ENCODE results near the gene RAP1GAP2. TPM values are rescaled to one million over a fixed set of nuclear protein-coding genes. Genes with fewer than 3 reads are reported as not detected.

Gene RAP1GAP2
- total RNA-seq, 1 donor from 2014 or later, result 10.6 TPM

GRCh38 chr17:2892305-2892971 is 96.2 kb downstream of the RAP1GAP2 start:
- peaks cover 2% of the 10 kb centered on the region for H3K27me3 Mint-ChIP-seq (ENCODE audit: unreplicated experiment)
- no peaks in the 10 kb centered on the region for H3K9me3 Mint-ChIP-seq (ENCODE audit: unreplicated experiment)
- peaks cover 5% of the 10 kb centered on the region for H3K36me3 Mint-ChIP-seq (ENCODE audit: low read depth, unreplicated experiment)
- no peaks in the 10 kb centered on the region for H3K4me1 Mint-ChIP-seq (ENCODE audit: unreplicated experiment)
- H3K27ac Mint-ChIP-seq (ENCODE audit: unreplicated experiment), result no peak overlapping the region
- H3K4me3 Mint-ChIP-seq (ENCODE audit: unreplicated experiment), result no peak overlapping the region
- no peak for TF ChIP-seq CTCF (IDR thresholded peaks at IDR 0.05; ENCODE audit: unreplicated experiment)
- DNase-seq (ENCODE audit: low spot score), result no peak

- DNase-seq (ENCODE audit: low spot score), result no peak
- H3K4me1 Mint-ChIP-seq (ENCODE audit: unreplicated experiment), result no peaks in the 10 kb centered on the region
- H3K9me3 Mint-ChIP-seq (ENCODE audit: unreplicated experiment), result no peaks in the 10 kb centered on the region
- peaks cover 3% of the 10 kb centered on the region for H3K27me3 Mint-ChIP-seq (ENCODE audit: unreplicated experiment)
- H3K36me3 Mint-ChIP-seq (ENCODE audit: low read depth, unreplicated experiment), result peaks cover 5% of the 10 kb centered on the region
- no peak overlapping the region for H3K27ac Mint-ChIP-seq (ENCODE audit: unreplicated experiment)
- no peak for TF ChIP-seq CTCF (IDR thresholded peaks at IDR 0.05; ENCODE audit: unreplicated experiment)
- H3K4me3 Mint-ChIP-seq (ENCODE audit: unreplicated experiment), result no peak overlapping the region
These were observed 97.2 kb downstream of the RAP1GAP2 start for GRCh38 chr17:2893422-2893914.

- H3K4me1 Mint-ChIP-seq (ENCODE audit: unreplicated experiment), result no peaks in the 10 kb centered on the region
- peaks cover 4% of the 10 kb centered on the region for H3K27me3 Mint-ChIP-seq (ENCODE audit: unreplicated experiment)
- H3K9me3 Mint-ChIP-seq (ENCODE audit: unreplicated experiment), result no peaks in the 10 kb centered on the region
- TF ChIP-seq CTCF (IDR thresholded peaks at IDR 0.05; ENCODE audit: unreplicated experiment), result no peak
- no peak for DNase-seq (ENCODE audit: low spot score)
- no peak overlapping the region for H3K4me3 Mint-ChIP-seq (ENCODE audit: unreplicated experiment)
- H3K36me3 Mint-ChIP-seq (ENCODE audit: low read depth, unreplicated experiment), result peaks cover 5% of the 10 kb centered on the region
- no peak overlapping the region for H3K27ac Mint-ChIP-seq (ENCODE audit: unreplicated experiment)
These were observed 98.5 kb downstream of the RAP1GAP2 start for GRCh38 chr17:2894782-2895181.

GRCh38 chr17:2897605-2898004 is 101.4 kb downstream of the RAP1GAP2 start:
- no peak overlapping the region for H3K4me3 Mint-ChIP-seq (ENCODE audit: unreplicated experiment)
- DNase-seq (ENCODE audit: low spot score), result no peak
- H3K27me3 Mint-ChIP-seq (ENCODE audit: unreplicated experiment), result peaks cover 3% of the 10 kb centered on the region
- no peak overlapping the region for H3K27ac Mint-ChIP-seq (ENCODE audit: unreplicated experiment)
- H3K9me3 Mint-ChIP-seq (ENCODE audit: unreplicated experiment), result no peaks in the 10 kb centered on the region
- no peak for TF ChIP-seq CTCF (IDR thresholded peaks at IDR 0.05; ENCODE audit: unreplicated experiment)
- H3K4me1 Mint-ChIP-seq (ENCODE audit: unreplicated experiment), result no peaks in the 10 kb centered on the region
- peaks cover 5% of the 10 kb centered on the region for H3K36me3 Mint-ChIP-seq (ENCODE audit: low read depth, unreplicated experiment)

- Mint-ChIP-seq H3K27me3 (ENCODE audit: unreplicated experiment) (peaks cover 6% of the 10 kb centered on the region), H3K4me3 (ENCODE audit: unreplicated experiment) (no peak overlapping the region), H3K27ac (ENCODE audit: unreplicated experiment) (no peak overlapping the region), H3K9me3 (ENCODE audit: unreplicated experiment) (no peaks in the 10 kb centered on the region), H3K4me1 (ENCODE audit: unreplicated experiment) (no peaks in the 10 kb centered on the region), H3K36me3 (ENCODE audit: low read depth, unreplicated experiment) (peaks cover 5% of the 10 kb centered on the region)
- no peak for TF ChIP-seq CTCF (IDR thresholded peaks at IDR 0.05; ENCODE audit: unreplicated experiment)
- no peak for DNase-seq (ENCODE audit: low spot score)
These were observed 102.2 kb downstream of the RAP1GAP2 start for GRCh38 chr17:2898255-2898926.
